Jurkat, Clone E6-1 (cell line): Measurements from ENCODE around the gene MEGF11.

Experiments
- DNase-seq: peaks from one replicate; pipeline ENCODE4 v3.0.0-alpha.2; 2011; ENCODE audit warnings: low read depth, low spot score
- H3K4me3 ChIP-seq: 2 replicates; pipeline ENCODE4 v1.5.1; 2011; ENCODE audit warnings: mild to moderate bottlenecking, low read length, control low read depth, moderate library complexity

MEGF11 gene

DNA sequence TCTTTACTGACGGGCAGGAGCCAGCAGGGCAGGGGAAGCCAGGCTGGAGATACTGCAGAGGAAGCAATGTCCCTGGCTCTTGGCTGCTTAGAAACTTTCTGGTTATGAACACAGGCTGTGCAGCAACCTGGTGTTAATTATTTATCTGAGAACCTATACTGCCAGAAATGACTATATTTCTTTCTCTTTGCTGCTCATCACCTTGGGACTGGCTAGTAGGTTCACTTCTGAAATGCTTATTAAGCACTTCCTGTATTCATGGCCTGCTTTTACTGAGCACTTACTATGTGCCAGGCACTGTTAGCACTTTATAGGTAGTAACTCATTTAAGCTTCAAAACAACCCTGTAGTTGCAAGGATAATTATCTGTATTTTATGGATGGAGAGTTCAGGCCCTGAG, 326.7 kb downstream of the MEGF11 start:
- H3K4me3 ChIP-seq: no peak overlapping the region
- no peak for DNase-seq

DNA sequence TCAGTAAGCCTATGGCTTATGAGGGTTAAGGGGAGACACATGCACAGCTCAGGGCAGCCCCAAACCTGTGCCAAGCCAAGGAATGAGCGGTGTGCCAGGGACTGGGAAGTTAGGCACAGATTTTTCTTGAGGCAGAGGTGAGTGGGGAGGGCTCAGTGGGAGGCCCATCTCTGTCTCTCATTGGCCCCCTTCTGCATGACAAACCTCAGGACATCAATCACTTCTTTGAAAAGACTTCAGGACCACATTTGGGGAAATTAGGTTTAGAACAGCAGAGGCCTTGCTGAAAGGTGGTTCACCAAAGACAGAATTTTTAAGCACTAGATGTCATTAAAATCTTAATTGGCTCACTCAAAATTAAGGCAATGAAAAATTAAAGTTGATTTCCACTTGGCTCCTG, 327.1 kb downstream of the MEGF11 start:
- DNase-seq: no peak
- no peak overlapping the region for H3K4me3 ChIP-seq

DNA sequence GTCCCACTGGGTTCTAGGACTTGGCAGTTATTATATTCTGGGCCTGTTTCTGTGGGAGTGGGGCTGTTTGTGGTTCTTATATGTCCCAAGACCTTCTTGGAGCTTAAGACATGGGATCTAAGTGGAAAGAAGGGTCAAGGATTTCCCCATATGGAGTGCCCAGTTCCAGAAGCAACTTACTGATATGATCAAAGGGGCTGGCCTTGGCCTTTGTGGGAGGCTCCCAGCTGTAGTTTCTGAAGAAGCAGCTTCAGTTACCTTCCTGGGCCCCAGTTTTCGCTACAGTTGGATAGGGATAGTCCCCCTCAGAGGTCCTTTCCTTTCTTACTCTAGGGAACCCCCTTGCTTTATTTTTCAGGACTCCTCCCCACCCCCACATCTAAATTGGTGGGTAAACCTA, 328.2 kb downstream of the MEGF11 start:
- no peak for DNase-seq
- no peak overlapping the region for H3K4me3 ChIP-seq

DNA sequence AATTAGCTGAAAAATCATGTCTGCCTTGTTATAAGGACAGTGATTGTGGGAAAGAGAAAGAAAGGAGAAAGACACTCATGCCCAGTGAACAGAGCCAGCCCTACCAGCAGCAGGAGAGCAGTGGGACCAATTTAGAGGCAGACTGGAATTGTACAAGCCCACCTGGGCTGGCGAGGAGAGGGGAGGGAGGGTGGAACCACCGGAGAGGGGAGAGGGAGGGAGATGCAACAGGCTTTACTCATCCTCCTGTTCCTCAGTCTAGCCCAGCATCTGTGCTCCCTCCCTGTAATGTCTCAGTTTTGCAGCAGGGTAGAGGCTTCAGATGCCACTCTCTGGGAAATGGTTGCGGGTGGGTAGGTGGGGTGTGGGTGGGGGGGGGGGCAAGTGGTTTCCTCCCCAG, 329.5 kb downstream of the MEGF11 start:
- no peak for DNase-seq

DNA sequence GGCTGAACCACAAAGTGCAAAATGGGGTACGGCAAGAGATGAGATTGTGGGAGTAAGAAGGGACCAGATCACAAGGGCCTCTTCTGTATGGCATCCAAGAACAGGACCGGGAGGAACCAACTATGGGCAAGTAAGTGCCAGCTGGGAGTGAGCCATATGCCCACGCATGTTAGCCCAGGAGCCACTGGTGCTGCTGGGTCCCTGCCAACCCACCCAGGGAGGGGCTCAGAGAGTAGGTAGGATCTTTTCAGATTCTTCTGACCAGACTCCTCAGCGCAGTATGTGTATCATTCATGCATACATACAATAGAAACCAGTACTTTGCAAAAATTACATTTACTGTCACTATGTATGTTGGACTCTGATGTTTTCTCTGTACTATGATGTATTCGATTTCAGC, 330.3 kb downstream of the MEGF11 start:
- H3K4me3 ChIP-seq: no peak overlapping the region
- DNase-seq: no peak

More for the DNA sequence above, 329.5 kb downstream of the MEGF11 start:
- H3K4me3 ChIP-seq: no peak overlapping the region

DNA sequence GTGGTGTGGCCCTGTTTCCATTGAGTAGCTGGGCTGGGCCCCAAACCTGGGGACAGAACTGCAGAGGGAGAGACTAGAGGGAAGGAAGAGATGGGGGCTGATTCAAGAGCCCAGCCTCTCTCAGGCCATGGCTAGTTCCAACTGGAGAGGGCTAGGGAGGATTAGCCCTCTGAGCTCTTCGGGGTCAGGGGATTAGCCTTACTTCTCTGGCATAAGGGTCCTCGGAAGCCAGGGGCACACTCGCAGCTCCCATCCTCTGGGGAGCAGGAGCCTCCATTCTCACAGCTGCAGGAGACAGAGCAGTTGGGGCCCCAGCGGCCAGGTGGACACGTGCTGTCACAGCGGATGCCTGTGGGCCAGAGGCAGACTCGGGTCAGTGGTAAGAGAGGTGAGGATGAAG, 330.9 kb downstream of the MEGF11 start:
- DNase-seq: no peak
- H3K4me3 ChIP-seq: no peak overlapping the region

DNA sequence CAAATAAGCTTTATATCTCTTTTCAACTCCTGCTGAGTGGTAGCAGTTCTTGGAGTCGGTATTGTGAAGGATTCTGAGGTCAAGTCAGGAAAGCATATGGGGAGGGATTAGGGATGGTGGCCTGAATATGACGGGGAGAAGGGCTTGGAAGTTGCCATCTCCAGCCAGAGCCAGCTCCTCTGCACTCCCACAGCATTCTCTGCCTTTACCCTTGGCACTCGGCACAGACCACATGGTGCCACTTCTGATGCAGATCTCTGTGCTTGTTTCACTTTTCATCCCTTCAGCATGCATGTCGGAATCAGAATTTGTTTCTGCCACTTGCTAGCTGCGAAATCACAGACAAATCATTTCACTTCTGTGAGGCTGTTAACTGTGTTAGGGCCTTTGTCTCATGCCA, 331.8 kb downstream of the MEGF11 start:
- H3K4me3 ChIP-seq: no peak overlapping the region
- no peak for DNase-seq

DNA sequence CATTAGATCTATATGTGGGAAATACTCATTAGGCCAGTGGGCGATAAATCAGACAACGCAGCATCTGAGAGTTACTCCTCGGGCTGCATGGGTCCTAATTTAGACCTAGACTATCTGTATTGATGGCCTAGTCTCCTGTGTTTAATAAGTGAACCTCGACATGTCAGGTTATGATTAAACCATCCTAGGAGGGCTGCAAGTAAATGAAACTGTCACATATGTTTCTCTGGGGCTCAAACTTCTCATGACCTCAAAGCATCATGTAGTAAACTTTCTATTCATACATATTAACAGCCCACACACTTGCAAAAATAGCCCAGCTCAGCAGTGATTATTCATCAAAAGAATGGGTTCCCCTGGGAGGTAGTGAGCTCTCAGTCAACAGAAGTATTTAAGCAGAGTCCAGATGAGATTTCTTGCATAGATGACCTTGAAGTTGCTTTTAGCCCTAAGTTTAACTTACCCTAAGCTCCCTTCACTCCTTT, 332.7 kb downstream of the MEGF11 start:
- no peak for DNase-seq
- no peak overlapping the region for H3K4me3 ChIP-seq

DNA sequence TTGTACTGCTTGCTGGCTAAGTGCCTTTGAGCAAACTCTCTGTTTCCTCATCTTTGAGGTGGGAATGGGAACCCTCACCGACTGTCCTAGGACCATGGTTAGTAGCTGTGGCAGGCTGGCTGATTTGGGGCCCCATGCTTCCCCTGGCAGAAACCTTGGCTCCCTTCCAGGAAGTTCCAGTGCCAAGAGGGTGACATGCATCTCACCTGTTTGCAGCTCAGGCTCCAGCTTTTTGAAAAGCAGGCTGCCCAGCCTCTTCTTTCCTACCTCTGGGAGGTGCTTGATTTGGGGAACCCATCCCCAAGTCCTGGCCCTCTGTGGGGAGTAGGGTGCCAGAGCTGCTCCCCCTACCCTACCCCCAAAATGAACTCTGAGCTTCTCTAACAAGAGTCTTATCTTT, 333.4 kb downstream of the MEGF11 start:
- H3K4me3 ChIP-seq: no peak overlapping the region
- DNase-seq: no peak

DNA sequence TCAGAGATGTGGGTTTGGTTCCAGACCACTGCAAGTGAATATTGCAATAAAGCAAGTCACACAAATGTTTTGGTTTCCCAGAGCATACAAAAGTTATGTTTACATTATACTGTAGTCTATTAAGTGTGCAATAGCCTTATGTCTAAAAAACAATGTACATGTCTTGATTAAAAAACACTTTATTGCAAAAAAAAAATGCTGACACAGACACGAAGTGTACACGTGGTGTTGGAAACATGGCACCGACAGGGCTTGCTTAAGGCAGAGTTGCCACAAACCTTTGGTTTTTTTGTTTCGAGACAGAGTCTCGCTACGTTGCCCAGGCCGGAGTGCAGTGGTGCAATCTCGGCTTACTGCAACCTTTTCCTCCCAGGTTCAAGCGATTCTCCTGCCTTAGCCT, 334.2 kb downstream of the MEGF11 start:
- H3K4me3 ChIP-seq: no peak overlapping the region
- no peak for DNase-seq

DNA sequence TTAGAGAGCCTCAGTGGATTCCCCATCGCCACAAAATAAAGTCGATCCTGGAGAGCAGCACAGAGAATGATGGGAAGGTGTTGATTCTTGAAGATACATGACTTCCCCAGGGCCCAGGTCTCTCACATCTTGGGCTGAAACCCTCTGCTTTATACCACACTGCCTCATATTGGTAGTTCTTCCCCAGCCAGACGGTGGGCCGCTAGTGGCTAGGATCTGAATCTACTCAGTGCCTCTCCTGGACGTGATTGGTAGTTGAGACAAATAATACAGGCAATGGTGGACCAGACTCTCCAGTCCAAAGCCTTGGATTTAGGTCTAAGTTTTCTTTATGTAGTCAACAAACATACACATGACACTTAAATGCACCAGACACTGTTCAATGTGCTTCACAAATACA, 334.6 kb downstream of the MEGF11 start:
- DNase-seq: no peak
- H3K4me3 ChIP-seq: no peak overlapping the region

DNA sequence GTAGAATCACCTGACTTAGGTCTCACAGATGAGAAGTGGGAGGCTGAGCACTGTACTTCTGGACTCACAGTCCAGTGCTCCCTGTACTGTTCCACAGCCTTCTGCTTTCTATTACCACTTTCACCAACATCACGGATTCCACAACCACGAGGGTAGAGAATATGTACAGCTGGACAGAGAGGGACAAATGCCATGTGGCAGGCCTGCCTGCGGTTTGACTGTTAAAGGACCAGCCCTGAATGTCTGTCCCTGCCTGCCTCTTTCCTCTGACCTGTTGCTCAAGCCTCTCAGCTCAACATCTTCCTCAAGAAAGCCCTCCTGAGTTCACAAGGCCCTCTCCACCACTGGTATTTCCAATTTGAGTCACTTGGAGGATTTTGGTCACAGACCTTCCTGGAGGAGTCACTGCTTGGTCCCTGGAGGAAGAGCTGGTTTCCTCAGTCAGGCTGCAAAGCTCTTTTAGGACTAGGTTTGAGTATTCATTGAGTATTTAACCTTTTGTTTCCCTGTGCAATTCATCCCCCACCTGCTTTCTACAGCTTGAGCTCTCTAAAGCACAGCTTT, 335.1 kb downstream of the MEGF11 start:
- H3K4me3 ChIP-seq: no peak overlapping the region
- DNase-seq: no peak

DNA sequence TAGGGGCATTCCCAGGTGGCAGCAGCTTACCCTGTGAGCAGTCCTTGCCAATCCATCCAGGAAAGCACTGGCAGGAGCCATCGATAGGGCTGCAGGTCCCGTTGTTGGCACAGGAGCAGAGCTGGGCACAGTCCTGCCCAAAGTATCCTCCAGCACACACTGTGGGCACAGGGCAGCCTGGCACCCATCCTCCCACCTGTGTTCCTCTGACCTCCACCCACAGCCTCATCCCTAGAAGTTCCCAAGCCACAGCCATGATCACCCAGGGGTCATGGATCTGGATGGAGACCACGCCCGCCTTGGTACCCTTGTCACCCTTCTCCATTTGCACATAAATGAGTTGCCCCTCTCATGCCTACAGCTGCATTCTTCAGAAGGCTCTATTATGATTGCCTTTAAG, 335.6 kb downstream of the MEGF11 start:
- H3K4me3 ChIP-seq: no peak overlapping the region
- no peak for DNase-seq

DNA sequence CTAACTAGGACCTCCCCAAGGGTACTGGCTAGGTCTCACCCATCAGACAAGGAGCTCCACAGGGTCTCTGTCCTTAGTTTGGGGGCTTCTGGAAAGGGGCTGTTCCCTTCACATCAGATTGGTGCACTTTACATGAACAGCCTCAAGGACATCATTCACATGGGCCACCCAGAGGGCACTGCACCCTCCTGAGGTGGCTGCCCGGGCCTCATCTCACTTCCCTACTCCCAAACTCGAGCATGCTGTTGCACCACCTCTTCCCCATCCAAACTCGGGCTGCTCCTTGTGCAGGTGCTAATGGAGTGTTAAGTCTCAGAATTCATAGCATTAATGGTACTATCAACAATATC, 336.2 kb downstream of the MEGF11 start:
- no peak for DNase-seq
- H3K4me3 ChIP-seq: no peak overlapping the region

DNA sequence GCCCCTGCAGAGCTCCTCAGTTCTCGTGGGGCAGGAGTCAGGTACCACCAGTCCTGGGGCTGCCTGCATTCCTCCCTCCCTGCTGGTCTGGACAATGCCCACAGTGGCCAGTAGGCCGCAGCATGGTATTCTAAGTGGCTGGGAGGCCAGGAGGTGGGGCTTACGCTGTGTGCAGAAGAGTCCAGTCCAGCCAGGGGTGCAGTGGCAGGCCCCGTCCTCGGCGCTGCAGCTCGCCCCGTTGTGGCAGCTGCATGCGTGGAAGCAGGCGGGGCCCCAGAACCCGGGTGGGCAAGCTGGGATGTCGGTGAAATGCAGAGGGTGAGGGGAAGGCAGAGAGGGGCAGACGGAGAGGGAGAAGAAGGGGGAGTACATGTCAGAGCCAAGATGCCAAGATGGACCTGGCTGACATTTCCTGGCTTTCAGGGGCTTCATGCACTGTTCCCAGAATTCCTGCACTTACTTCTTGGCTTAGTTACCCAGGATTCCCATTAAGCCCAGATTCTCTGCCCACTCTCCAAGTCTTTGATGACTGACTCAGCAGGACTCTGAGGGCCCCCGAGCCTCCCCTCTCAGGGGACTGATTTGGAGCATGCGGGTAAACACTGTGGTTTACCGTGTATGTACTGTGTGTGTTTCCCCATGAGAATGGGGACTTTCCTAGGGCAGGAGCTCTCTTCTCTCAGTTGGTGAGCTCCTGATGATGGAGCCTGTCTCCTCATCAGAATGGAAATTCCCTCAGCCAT, 336.7 kb downstream of the MEGF11 start:
- no peak overlapping the region for H3K4me3 ChIP-seq
- DNase-seq: no peak

DNA sequence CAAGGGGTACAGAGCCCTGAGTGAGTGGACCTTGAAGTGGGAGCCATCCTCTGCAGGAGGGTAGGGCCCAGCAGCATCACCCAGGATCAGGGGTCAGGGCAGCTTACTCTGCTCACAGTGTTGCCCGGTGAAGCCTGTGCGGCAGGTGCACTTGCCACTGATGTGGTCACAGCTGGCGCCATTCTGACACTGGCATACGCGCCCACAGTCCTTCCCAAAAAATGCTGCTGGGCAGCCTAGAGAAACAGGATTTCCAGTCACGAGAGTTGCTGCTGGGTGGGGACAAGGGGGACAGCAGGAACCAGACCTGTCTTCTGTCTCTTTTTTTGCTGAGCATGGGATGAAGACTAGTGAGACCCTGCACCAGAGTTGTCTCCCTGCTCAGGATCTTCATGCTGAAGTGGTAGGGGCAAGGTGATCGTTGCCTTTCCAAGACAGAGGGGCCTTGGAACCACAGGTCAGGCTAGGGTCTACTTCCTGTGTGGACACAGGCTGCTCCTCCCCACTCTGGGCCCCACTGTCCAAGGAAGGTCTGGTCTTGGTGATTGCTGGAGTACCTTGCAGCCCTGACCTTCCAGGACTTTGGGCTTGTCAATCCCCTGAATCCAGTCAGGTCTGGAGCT, 337.4 kb downstream of the MEGF11 start:
- no peak for DNase-seq
- H3K4me3 ChIP-seq: no peak overlapping the region

DNA sequence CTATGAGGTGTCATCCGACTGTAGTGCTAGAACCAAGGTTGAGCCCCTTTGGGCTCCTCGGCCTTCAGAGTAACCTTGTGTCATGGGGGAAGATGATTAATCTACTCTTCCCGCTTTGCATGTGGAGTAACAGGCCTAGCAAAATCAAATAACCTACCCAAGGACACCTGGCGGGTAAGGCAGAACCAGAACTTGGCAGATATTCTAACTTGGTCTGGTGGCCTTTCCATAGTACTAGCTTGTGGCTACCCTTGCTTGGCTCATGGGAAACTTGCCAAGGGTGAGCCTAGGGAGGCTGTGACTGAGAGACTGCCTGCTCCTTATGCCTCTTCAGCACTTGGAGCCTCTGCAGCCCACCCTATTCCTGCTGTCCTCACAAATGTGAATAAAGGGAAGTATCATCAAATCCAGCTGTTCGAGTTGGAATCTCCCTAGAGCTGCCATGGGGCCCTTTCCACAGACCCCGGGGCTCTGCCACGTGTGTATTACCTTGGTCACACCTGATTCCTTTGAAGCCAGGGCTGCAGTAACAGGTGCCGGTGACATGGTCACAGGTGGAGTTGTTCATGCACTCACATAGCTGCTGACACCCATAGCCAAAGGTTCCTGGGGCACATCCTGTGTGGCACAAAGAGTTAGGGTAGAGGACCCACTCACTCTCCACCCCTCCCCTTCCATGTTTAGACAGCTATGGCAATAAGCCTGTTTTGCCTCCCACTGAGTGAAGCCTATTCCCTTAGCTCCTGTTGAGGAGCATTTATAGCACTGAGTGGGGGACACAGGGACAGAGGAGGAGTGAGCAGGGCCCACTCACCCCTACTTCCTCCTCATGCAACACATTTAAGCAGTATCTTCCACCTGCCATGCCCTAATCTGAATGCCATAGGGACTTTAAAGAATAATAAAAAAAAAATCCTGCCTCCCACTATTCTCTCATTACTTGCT, 338.3 kb downstream of the MEGF11 start:
- H3K4me3 ChIP-seq: no peak overlapping the region
- no peak for DNase-seq

DNA sequence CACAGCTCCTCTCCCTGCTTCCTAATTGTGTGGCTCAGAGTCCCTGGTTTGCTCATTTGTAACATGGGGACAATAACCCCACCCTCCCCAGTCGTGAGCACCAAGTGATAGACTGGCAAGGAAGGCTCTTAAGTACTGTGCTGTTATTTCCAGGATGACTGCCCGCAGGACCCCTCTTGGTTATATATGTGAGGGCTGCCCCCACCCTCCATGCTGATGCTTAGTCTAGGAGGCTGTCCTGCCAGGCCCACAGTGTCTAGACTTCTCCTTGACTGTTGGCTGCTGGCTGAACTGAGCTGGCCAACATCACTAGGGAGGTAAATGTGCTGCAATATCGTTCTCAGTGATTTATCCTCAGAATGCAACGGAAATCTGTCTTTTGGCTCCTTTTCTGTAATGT, 339.2 kb downstream of the MEGF11 start:
- H3K4me3 ChIP-seq: no peak overlapping the region
- no peak for DNase-seq

DNA sequence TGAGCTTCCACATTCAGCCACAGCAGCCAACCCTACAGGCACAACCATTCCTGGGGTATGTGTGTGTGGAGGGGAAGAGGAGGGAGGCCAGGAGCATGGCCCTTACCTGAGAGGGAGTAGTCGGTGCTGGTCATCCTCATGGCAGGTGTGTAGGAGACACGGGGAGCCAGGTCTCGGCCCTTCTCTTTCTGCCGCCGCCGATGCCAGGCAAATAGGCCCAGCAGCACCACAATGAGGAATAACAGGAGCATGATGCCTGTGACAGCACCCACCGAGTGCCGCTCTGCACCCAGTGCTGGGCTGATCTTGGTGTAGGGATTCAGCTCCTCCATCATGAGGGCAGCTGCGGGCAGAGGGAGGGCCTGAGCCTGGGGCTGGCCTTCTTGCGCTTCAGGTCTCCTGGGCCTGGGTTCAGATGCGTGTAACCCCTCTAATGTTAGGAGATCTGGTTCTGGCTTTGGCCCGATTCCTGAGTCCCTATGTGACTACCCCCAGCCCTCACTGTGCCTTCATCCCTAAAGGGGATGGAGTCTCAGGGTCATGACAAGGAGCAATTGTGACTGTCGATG, 339.8 kb downstream of the MEGF11 start:
- DNase-seq: no peak
- no peak overlapping the region for H3K4me3 ChIP-seq
